HT1080 (cell line): ENCODE data around the gene ATP2B1. TPM values are rescaled to one million over a fixed set of nuclear protein-coding genes. Genes with fewer than 3 reads are reported as not detected.
"Not testable (repeated sequence)": the region's sequence is repeated elsewhere in the genome, so short reads cannot be mapped to it uniquely, and the experiment has no call there.

Experiments
- DNase-seq: peaks from one replicate; pipeline ENCODE4 v3.0.0-alpha.2; 2015; ENCODE audit warnings: low read depth
- total RNA-seq: library from RNA; depleted of rRNA; stranded (reverse); fragments of >200 nt; shearing (Covaris generic); gene quantifications from 2 replicates; pipeline ENCODE4 v1.2.3, GENCODE V29; 2014

ATP2B1 gene
- total RNA-seq, 1 experiment from 2014 or later, result 70.0 TPM

DNA sequence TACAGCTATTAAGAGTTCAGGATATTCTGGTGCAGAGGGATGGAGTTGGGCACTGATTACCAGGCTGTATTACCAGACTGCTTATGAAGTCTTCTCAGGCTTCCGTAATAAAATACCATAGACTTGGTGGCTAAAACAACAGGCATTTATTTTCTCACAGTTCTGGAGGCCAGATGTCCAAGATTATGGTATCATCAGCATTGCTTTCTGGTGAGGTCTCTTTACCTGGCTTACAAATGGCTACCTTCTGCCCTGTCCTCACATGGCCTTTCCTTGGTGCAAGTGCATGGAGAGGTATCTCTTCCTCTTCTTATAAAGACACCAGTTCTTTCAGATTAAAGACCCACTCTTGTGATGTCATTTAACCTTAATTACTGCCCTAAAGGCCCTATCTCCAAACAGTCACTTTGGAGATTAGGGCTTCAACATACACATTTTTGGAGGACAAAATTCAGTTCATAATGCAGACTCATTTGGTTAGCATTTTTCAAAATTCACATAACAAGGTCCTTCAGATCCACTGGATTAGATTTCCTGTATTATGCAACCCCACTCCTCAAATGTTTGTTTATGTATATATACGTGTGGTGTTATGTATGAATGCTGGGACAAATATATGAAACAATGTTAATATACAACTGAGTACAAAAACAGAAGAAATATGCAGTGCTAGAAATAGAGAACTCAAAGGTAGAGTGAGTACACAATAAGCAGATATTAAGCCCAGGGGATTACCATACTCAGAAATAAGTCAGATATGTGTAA is 9.3 kb upstream of the ATP2B1 start:
- no peak for DNase-seq

DNA sequence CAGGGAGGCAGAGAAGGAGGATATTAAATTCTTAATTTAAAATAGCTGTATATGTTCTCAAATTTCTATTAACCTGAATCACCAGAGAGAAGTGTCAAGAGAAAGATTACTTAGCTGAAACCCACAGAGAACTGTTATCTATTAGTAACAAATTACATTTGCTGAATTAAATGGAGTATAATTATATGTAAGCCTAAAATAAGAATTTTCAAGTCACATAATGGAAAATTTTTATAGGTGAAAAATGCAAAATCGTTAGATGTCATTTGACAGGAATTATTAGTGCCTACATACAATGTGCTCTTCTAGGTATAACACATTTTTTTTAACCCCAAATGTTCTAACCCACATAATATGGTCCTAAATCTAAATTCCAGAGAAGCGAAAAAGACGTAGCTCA is 4.1 kb upstream of the ATP2B1 start:
- no peak for DNase-seq

DNA sequence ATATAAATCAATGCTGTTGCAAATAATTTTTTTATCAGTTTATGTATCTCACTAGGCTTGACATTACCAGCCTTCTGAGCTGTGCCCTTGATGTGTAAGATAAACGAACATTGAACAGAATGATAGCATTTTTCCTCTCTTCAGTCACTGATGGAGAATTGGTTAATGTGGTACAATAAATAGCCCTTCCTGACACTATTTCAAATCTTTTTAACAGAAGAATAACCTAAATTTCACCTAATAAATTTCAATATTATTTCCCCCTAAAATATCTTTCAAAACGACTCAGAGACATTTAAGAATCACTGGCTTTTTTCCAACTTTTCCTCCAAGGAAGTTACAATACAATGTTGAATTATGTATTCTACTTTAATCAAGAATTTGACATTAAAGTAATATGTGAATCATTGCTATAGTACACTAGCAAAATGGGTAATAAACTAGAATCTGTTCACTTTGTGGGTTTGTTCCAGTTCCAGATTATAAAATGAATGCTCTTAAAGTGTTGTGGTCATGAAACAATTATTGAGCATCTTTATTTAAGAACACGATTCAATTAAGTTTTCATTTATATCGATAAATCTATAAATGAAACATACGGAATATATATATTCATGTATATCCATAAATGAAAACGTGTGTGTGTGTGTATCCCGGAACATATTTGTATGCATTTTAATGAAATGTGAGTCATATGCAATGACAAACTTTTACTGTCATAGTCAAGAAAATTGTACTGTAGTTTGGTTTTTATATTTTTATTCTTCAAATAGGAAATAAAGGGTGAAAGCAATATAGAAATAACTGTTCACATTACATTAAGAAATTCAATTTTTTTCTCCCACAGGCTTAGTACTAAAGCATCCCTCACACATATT is 2.5 kb upstream of the ATP2B1 start:
- no peak for DNase-seq

DNA sequence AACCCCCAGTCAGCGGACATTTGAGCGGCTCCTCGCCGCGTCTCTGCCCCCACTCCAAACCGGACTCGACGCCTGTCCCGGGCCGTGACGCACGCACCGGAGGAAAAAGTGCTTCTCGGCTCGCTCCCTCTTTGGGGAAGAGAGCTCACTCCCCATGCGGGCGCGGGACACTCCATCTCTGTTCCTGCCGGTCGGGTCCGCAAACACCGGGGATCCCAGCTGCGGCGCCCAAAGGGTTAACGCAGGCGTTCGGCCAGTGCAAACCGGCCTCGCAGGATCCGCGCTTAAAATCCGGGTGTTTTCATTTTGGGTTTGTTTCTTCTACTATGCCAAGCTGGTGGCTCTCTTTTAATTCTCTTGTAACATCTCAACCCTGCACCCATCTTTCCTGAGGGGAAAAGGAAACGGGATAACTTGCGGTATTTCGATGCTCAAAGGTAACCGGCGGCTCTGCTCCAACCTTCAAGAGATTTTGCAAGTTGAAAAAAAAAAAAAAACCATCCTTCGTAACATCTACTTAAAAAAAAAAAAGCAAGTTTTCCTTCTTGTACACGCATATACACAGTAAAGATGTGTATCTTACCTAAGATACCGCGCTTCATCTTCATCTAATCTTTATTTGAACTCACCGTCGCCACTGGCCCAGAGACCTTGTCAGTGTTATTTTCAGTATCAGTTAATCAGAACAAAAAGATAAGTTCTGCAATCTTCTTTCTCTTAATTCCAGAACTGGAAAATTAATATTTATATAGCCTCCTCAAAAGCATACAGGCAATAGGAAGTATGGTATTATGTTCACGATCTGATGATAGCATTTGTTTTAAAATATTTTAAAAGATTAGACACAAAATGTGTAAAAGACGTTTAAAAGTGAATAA is 1.6 kb upstream of the ATP2B1 start:
- DNase-seq, result no peak

DNA sequence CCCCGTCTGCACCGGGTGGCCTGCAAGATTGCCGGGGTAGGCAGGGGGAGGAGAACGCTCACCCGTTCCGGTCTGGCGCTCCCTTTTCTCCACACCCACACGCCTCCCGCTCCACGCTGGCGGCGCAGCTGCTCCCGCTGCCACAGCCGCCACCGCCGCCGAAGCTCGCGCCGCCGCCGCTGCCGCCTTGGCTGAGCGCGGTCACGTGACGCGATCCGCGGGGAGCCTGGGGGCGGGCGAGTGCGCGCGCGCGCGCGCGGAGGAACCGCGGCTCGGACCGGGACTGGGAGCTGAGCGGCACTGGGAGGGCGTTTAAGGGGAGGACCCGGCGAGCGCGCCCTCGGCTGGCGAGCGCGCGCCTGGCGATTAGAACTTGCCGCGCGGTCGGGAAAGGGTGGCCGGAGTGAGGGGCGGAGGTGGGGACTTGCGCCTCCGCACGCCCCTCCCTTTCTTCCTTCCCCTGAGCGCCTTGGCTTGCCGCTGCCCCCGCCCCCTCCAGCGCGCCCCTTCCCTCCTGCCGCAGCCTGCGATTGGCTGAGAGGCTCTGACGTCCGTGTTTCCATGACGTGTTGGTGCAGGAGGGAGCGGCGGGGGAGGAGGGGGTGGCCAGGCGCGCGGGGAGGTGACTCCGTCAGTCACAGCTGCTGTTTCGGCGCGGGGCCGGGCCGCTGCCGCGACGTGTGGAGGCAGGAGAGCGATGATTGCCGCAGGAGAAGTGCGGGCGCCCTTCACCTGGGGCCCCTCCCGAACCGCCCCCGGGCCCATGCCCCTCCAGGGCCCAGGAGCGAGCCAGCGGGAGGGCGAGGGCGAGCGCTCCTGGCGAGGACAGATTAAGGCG is 738 bp upstream of the ATP2B1 start:
- peak; percentile 99 for DNase-seq

DNA sequence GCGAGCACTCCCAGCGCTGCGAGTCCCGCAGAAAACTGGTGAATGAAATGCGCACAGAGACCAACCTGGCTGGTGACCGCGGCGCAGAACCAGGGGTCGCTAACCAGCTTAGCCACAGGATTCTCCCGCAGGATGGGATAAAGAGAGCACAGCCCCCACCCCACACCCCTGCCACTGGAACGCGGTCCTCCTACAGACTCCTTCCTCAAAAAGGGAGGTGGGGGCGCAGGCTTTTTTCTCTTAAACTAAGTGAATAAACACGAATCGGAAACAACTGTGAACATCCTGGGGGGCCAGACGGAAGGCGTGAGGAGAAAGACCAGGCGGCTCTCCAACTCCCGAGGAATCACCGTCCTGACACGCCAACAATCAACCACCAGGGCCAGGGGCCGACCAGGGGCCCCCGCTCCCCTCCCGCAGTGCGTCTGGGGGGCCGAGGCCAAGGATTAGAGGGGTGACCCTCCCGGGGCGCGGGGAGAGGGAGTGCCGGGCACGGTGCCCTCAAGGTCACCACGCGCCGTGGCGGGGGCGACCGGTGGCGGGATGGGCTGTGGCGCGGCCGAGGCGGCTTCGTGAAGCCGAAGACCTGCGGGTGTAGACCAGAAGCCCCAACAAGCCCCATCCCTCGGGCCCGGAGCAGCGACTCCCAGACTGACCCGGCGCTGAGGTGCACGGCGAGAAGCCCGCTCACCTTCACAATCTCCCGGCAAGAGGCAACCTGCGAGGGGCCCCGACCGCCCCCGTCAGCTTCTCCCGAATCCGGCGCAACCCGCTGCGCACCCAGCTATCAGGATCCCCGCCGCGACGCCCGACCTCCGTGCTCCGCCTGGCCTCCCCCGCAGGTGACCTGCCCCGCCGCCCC is 704 bp downstream of the ATP2B1 start:
- no peak for DNase-seq

DNA sequence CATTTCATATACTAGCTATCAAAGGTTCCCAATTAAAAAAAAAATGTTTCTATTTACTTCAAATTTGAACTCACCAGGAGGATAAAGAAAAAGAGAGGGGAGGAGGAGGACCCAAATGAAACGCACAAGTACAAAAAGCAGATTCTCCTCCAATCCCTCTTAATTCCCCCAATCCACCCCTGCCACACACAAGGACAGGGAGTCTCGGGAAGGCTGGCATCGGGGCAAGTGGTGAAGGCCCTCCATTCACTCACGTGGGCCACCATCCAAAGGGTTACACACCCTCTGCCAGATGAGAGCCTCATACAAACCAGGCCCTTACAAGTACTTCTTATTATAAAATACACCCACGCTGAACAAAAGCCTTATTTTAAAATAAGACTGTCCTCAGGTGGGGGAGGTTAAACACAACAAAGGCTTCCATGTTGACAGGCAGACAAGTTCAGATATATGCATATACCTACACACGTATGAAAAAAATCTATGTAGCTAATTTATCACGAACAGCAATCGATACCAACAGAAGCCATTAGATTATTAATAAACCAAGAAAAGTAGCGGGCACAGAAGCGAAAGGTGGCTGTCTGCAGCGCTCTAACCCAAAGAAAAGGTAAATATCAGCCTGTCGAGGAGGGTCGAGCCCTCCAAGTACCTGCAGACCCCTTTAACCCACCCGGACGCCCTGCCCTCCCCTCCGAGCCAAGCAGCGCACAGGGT is 1.5 kb downstream of the ATP2B1 start:
- DNase-seq, result peak; percentile 61

DNA sequence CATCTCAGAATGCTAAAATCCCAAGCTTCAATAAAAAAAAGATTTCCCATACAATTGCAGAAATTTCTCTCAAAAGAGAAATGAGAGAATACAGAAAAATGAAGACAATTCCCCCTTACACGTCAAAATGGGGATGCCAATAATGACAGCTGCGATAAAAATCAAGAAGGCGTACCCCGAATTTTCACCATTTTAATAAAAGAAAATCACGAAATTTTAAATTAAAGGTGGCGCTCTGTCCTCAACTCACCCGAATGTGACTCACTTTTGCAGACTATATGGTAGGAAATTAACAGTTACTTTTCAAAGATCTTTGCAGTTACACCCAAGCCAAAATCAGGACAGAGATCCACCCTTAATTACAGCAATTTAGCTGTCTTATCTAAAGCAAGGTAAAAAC is 2.1 kb downstream of the ATP2B1 start:
- no peak for DNase-seq

DNA sequence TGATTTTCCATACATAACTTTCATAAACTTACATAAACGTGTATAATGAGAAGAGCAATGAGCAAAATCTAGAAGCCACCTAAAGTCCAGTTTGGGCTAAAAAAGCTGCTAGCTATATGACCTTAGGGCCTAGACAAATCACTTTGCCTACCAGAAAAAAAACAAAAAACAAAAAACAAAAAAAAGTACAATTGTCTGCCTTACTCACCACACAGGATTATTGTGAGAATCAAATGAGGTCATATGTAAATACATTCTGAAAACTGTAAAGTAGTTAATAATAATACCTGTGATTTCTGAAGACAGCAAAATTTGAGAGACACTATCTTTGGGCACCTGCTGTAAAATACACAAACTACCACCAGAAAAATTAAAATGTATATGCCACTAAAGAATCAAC is 4.2 kb downstream of the ATP2B1 start:
- DNase-seq, result no peak

DNA sequence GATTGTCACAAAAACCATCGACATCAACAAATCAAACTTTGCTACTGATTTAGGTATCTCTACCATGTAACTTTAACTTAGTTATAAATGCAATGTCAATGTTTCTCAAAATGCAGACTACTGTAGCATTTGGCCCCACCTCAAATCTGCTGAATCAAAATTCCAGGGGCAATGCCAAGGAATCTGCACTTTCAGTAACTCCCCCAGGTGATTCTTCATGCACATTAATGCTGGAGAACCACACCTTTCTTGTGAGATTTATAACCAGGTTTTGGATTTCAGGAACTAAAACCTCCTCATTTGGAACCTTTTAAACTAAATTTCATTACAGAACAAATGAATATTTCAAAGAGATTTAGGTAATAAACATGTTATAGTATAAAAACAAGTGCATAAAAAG is 4.9 kb downstream of the ATP2B1 start:
- DNase-seq, result no peak

DNA sequence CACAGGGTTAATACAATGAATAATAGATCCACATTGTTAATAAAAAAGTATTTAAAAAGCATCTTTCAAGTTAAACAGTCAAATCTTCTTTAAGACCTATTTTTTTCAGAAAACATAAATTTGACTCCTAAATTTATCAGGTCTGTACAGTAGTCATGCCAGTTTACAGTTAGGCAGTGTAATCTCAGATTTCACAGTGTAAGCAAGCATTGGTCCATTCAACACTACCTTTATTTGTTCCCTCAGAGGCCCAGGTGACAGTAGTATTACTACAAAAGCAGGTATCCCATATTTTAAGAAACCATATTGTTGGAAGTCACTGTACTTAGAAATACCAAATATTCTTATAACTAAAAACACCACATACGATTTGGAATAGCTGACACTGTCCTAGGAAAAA is 6.1 kb downstream of the ATP2B1 start:
- DNase-seq, result no peak

DNA sequence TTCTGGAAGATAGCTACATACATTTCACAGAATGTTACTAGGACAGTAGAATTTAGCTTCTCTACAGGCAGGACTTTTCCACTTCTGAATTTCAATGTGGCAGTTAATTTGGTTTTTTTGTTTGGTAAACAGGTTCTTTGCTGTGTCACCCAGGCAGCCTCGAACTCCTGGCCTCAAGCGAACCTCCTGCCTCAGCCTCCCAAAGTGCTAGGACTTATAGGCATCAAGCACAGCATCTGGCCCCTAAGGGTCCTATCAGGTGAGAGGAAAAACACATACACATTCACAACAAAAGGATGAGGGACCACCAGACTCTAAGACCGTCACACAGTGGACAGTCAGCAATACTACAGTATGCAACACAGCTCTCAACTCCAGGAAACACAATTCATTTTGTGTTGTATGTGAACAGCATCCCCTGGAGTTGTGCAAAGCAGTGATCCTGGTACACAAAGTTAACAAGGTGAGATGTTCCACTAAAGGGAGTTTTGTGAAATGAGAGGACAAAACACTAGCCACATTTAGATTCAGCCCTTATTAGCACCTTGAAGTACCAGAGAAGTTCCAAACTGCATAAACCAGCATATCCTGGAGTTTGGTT is 6.9 kb downstream of the ATP2B1 start:
- no peak for DNase-seq

DNA sequence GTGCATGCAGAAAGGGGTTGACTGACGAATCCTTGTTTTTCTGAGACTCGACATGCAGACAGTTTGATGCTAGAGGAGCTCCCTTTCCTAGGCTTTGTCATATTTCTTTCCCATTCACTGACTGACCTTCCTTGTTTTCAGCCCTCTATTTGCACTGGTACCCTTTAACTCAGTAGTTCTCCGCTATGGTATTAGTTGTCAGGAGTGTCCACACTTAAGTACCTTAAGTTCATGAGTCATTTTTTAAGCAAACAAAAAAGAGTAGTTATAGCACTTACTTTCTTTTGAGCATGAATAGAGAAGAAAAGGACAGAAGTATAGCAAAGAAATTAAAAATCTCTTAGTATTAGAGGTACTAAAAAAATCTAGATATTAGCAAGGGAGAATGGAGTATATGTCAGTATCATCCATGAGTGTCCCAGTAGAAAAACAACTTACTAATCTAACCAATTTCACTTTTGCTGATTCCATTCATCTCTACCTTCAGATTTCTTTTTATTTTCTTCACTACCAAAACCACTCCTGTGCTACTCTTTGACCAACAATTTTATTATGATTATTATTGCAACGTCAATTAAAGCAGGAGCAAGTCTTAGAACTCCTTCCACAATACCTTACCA is 8.3 kb downstream of the ATP2B1 start:
- no peak for DNase-seq

DNA sequence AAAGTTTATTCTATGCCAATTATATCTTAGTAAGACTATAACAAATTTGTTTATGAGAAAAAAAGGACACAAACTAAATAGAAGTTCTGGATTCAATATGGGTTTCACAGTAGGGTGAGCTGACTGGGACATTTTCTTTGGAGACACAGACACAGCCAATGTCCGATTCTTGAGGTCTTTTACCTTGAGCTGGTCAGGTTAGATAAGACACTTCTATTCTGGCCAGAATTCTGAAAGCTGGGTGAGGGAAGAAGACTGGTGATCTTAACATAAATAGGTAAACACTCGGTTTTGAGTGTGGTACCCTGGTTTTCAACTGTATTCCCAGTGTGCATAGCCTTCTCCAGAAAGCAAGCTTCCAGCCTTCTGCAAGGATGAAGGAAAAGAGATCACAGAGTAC is 10.0 kb downstream of the ATP2B1 start:
- DNase-seq, result no peak

DNA sequence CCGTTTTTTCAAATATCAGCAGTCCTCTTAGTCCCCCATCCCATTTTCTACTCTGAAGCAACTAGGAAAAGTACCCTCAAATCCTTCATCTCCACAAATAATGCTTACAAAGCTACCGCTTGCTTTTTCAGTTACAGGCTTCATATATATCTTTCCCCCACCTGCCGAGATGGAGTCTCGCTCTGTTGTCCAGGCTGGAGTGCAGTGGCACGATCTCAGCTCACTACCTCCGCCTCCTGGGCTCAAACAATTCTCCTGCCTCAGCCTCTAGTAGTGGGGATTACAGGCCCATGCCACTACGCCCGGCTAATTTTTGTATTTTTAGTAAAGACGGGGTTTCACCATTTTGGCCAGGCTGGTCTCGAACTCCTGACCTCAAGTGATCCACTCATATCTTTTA is 10.9 kb downstream of the ATP2B1 start:
- DNase-seq, result not testable (repeated sequence)

DNA sequence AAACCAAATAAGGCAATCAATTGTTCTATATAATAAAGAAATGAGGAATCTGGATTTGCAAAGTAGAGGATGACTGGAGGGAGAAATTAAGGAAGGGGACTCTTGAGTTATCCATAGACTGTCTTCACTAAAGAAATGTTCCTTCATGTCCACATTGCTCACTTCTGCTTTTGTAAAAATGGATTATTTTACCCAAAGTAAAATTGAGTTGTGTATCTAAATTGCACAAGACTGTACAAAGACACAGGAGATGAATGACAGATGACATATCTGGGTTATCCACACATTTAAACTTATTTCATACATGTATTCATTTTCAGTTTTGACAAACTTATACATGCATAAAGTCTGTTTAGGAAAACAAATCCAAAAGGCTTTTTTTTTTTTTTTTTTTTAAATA is 11.3 kb downstream of the ATP2B1 start:
- no peak for DNase-seq

DNA sequence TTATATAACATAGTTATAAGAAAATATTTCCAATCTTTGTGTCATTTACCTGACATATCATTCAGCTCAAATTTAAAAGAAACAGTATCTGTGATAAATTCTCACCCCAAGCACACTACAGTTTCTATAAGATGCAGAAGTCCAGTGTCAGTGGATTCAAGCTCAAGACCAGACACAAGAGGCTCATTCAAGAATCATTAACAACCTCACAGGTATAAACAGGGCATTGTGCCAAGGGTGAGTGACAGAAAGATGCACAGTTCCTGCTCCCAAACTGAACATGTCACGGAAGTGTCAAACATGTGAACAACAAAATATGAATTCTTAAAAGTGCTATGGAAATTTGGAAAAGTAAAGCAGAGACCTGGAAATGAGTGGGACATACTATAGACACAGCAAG is 12.8 kb downstream of the ATP2B1 start:
- DNase-seq, result no peak

DNA sequence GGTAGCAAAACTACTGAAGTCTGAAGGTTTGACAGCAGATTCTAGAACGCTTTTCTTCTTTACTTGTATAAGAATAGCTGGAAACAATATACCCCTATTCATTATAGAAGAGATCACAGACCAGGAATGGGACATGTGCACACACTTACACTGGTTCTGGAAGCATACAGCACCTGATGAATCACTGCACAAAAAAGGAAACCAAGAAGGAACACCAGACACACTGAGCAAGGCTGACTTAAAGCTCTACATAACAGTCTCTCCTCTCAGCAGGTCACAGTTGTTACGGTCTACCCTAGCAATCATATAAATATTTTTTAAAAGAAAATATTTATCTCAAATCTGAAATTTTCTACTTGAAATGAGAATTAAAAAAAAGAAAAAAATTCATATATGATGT is 13.5 kb downstream of the ATP2B1 start:
- peak; percentile 51 for DNase-seq
